Measurements from ENCODE around the gene RBM38.
"Not testable (repeated sequence)": the region's sequence is repeated elsewhere in the genome, so short reads cannot be mapped to it uniquely, and the experiment has no call there.

Gene RBM38

DNA sequence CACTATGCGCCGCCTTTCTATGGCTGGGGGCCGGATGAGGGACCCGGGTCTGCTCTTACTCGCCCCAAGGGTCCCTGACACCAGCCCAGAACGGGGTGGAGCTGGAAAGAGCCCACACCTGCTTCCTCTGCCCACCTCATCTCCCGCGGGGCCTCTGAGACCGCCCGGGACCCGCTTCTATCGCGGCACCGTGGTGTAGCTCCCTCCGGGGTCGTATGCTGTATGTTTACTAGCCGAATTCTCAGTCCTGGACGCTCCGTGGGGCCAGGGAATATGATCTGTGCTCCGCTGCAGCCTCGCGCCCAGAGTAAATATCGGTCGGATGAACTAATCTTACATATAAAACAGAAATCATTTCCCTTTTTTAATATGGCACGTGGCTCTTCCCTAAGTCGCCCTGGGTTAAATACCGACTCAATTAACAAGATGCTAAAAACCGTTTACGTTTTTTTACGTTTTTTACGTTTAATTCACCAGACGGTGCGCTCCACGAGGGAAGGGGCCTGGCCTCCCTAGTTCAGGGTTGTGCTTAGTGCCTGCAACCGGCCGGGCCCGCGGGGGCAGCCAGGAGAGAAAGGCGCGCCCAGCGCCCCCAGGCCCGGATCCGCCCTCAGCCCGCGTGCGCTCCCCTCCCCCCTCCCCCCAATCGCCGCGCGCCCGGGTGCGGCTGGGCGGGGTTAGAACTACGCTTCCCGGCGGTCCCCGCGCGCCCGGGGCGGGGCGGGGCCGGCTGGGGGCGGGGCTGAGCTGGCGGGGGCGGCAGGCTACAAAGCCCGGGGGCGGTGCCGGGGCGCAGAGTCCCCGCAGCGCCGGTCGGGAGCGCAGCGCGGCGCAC is at the start of gene RBM38:
TSS of gene RBM38 (plus strand) at position 793 of the 835 bp plus-strand sequence. CDS start 186 bp downstream, outside the sequence.
- peak in 40 of 42 donors; percentile 14 to 90 (median 80) for DNase-seq
- intact Hi-C loops (cut with DNase I) = no loop called here

DNA sequence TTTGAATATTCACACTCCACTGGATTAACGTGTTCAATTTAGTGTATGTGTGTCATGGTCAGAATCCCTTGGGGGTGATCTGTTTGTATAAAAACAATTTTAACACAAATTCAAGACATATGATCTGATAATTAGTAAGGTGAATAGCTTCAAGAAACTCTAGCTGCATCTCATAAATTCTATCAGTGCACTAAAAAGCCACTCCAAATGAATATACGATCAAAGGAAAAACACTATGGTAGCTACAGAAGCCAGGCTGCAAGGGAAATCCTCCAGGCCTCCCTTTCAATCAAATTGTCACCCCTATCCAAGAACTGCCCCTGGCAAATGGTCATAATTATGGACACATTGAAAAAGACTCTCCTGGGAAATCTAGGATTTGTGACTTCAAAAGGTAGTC is 49.5 kb upstream of the RBM38 start:
- intact Hi-C loops (cut with DNase I) = loop anchor here (10.0 kb wide), 1 partner anchor 787 kb away; no protein-coding TSS in a partner anchor

DNA sequence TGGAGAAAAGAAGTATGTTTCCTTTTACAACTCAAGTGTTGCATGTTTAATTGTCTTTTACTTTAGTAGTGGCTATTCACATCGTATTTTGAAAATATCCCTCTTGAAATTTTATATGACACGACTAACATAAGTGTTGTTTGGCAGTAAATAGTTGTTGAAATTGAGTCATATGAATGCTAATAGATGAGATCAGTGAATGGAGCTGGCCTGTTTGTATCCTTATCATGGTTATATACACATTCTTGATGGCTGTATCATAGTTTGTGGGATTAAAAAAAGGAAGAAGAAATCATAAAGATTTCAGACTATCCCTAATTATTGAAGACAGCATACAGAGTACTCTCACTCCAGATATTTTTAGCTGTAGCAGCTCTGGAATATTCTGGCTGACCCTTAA is 48.4 kb upstream of the RBM38 start:
- intact Hi-C loops (cut with DNase I) = loop anchor here (10.0 kb wide), 1 partner anchor 788 kb away; no protein-coding TSS in a partner anchor
- DNase-seq = no peak

More for the DNA sequence above, 49.5 kb upstream of the RBM38 start:
- no peak for DNase-seq

DNA sequence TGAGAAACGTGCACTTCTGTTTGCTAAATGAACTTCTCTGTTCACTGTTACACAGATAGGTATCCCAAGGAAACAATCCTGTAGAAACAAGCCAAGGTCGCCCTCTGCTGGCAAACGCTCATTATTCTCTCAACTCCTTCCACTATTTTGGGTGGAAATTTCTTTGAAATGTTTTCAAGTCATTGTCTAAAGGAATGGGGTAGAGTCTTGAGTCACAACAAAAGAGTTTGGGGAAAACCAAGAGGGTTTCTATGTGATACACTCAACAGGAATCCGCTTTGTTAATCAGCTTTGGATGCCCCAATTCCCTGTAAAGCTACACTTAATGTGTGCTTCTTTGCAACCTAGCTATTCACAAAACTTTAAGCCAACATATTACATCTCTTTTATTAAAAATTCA is 44.7 kb upstream of the RBM38 start:
- DNase-seq = peak; percentile 51 to 96 (median 89)
- intact Hi-C loops (cut with DNase I) = loop anchor here (2.0 to 10.0 kb wide), 2 partner anchors 254 to 792 kb away; no protein-coding TSS in a partner anchor

DNA sequence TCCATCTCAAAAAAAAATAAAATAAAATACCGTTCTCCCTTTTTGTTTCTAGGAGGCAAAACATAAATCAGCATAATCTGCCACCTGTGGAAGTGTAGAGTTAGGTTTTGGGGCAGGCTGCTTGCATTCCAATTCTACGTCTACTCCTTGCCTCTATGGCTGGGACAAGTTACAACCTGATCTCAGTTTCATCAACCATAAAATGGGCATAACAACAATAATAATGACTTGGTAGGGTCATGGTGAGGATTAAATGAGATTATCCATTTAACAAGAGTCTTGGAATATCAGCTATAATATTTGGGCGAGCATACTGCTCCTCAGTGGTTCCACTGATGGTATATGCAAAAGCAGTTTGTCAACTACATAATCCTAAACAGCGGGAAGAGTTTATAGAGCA is 43.8 kb upstream of the RBM38 start:
- no peak for DNase-seq
- intact Hi-C loops (cut with DNase I) = loop anchor here (2.0 to 10.0 kb wide), 2 partner anchors 255 to 793 kb away; no protein-coding TSS in a partner anchor

DNA sequence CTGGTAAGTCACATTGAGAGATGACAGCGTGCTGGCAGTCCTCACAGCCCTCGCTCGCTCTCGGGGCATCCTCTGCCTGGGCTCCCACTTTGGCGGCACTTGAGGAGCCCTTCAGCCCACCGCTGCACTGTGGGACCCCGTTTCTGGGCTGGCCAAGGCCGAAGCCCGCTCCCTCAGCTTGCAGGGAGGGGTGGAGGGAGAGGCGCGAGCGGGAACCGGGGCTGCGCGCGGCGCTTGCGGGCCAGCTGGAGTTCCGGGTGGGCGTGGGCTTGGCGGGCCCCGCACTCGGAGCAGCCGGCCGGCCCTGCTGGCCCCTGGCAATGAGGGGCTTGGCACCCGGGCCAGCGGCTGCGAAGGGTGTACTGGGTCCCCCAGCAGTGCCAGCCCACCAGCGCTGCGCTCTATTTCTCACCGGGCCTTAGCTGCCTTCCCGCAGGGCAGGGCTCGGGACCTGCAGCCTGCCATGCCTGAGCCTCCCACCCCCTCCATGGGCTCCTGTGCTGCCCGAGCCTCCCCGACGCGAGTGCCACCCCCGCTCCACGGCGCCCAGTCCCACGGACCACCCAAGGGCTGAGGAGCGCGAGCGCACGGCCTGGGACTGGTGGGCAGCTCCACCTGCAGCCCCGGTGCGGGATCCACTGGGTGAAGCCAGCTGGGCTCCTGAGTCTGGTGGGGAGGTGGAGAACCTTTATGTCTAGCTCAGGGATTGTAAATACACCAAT is 42.8 kb upstream of the RBM38 start:
- DNase-seq = not testable (repeated sequence)
- intact Hi-C loops (cut with DNase I) = loop anchor here (10.0 kb wide), 1 partner anchor 794 kb away; no protein-coding TSS in a partner anchor

DNA sequence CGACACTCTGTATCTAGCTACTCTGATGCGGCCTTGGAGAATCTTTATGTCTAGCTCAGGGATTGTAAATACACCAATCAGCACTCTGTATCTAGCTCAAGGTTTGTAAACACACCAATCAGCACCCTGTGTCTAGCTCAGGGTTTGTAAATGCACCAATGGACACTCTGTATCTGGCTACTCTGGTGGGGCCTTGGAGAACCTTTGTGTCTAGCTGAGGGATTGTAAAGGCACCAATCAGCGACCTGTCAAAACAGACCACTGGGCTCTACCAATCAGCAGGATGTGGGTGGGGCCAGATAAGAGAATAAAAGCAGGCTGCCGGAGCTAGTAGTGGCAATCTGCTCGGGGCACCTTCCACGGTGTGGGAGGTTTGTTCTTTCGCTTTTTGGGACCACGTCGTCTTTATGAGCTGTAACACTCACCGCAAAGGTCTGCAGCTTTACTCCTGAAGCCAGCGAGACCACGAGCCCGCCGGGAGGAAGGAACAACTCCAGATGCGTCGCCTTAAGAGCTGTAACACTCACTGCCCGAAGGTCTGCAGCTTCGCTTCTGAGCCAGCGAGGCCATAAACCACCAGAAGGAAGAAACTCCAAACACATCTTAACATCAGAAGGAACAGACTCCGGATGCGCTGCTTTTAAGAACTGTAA is 42.1 kb upstream of the RBM38 start:
- DNase-seq = not testable (repeated sequence)
- intact Hi-C loops (cut with DNase I) = loop anchor here (10.0 kb wide), 1 partner anchor 794 kb away; no protein-coding TSS in a partner anchor

DNA sequence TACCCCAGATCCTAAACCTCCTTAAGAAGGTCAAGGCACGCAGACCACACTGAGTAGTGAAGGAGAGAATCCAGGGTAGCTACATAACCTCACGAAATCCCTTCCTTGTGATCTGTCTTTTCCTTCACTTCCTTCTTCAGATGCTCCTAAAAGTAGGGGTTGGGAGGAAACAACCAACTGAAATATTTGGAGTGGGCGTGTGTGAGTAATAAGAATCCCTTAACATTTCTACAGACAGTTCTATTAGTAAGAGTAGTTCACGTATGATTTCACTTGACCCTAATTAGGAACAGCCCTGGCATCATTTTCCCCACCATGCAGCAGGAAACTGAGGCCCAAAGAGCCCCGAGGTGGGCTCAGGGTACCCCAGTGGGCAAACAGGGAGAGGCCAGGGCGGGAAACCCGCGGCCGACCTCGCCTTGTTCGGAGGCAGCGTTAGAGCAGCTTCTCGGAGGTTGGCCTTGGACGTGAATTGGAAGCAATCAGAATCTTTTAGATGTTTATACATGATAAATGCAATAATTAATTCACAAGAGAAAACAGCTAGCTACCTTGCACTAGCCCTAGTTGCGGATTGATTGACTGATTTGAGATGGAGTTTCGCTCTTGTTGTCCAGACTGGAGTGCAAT is 41.0 kb upstream of the RBM38 start:
- DNase-seq = peak in 2 of 42 donors; percentile 11 to 32
- intact Hi-C loops (cut with DNase I) = no loop called here

DNA sequence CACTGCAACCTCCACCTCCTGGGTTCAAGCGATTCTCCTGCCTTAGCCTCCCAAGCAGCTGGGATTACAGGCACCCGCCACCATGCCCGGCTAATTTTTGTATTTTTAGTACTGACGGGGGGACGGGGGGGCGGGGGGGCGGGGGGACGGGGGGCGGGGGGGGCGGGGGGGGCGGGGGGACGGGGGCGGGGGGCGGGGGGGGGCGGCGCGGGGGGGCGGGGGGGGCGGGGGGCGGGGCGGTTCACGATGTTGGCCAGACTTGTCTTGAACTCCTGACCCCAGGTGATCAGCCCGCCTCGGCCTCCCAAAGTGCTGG is 40.5 kb upstream of the RBM38 start:
- DNase-seq; intact Hi-C loops (cut with DNase I): not testable (repeated sequence)

DNA sequence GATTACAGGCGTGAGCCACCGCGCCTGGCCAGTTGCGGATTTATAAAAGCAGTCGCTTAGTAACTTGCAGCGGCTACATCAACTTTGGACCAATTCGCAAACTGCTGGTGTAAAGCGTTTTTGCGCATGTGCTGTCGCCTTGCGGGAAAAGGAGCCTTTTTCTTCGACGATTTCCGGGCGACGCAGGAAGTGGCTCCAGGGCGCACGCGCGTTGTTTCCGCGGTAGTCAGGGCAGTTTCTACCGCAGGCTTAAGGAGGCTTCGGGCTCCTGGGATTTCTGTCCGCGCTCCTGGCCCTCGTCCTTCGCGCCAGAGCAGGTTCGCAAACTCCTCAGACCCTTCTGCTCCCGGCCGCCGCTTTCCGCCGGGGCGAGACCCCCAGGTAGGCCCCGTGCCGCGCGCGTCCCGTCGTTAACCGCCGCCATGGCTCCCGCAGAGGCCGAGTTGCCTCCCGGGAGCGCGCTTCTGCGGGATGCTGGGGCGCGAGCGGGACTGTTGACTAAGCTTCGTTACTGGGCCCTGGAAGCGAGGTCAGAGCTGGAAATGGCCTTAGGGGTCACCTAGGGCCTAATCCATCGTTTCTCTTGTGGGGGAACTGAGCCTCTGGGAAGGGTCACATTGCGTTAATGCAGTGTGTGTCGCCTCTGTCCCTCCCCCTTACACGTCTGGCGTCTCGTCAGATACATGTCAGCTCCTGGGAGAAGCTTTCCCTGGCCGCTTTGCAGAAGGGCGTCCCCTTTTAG is 40.0 kb upstream of the RBM38 start, which contains the start of gene RAE1:
TSS of gene RAE1 (plus strand) at position 214 of the 742 bp plus-strand sequence. CDS start 2,784 bp downstream, outside the sequence.
- DNase-seq = peak; percentile 85 to 98 (median 94)
- intact Hi-C loops (cut with DNase I) = no loop called here

DNA sequence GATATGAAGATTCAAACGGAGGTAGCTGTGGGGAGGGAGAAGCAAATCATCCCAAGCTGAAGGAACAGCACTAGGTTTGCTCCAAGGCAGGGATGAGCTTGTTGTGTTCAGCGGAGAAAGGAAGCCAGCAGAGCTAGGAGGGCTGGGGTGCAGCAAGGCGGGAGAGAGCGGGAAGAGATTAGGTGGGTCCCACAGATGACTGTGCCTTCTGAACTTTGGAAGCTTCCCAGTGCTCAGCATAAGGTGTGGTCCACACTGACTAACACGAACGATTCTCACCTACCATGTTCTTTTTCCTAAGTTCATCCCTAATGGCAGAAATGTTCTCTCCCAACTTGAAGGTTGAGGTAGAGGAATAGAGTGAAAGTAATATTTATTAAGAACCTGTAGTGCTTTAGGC is 38.9 kb upstream of the RBM38 start:
- DNase-seq = no peak
- intact Hi-C loops (cut with DNase I) = no loop called here

DNA sequence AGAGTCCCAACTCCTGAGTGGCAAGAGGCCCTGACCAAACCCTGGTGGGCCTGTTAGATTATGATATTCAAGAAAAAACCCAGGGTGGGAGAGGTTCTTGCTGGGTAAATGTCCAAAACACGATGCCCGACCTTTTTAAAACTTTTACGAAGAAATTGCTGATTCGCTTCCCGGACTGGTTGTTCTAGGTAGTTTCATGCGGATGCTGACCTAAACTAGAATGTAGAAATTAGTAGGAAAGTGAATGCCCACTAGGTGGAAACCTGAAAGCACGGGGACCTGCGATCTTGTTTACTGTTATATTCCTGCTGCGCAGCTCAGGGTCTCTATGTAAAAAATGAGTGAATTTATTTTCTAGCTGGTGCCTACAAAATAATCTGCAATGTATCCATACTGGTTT is 37.8 kb upstream of the RBM38 start:
- intact Hi-C loops (cut with DNase I) = no loop called here
- DNase-seq = no peak

DNA sequence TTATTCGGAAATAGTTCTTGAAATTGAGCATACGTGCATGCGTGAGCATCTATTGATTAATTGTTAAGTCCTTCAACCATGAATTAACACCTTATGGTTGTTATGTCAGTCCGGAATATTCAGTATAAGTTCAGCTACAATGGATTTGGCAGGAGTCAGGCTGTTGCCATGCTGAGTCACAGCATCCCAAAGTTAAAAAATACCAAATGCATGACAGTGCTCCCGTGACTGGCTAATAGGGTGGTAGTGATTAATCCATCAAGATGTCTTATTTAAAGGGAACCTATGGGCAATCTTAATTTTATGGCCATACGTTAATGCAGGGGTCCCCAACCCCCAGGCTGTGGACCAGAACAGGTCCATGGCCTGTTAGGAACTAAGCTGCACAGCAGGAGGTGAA is 29.7 kb upstream of the RBM38 start:
- no peak for DNase-seq
- intact Hi-C loops (cut with DNase I) = no loop called here

DNA sequence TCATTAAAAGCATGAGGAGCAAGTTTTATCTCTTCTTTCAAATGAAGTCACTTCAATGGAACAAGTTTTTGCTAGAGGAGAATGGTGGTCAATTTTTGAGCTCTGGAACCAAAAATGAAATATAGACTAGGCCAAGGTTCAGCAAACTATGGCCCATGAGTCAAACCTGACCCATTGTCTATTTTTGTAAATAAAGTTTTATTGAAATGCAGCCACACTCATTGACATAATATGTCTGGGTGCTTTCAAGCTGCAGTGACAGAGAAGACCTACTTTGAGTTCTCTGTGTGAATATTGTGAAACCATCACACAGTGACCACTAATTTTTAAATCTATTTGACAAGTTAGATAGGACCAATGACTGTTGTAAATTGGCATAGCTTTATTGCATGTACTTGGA is 26.7 kb upstream of the RBM38 start:
- intact Hi-C loops (cut with DNase I) = no loop called here
- no peak for DNase-seq

DNA sequence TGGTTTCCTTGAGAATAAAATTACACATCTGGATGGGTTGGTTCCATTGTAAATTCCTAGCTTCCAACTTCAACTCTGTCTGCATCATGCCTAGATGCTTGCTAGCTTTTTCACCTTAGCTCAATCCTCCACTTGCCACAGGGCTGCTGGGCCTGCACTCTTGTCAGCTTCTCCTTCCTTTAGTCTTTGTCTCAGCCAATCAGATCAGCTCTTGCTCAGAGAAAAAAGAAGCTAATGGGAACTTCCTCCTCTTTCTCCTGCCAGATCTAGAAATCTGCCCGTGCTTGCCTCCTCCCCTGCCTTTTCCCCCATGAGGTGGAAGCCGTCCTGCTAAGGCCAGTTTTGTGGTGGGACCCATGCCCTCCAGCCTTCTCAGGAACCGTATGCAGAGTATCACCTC is 21.6 kb upstream of the RBM38 start:
- intact Hi-C loops (cut with DNase I) = no loop called here
- no peak for DNase-seq

DNA sequence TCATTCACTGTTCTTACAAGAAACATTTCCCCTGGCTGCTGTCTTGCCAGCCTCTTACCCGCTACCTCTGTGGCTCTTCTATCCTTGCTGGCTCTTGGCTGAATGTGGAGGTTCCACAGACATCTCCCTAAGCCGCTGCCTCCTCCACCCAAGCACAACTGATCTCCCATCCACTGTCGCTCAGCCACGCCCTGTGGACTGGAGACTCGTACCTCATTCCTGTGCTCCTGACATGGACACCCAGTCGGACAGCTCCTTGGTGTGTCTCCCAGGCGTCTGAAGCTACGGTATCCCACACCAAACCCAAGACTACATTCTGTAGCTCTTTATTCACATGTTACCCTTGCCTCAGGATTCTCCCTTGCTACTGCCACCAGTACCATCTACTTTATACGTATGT is 20.9 kb upstream of the RBM38 start:
- intact Hi-C loops (cut with DNase I) = loop anchor here (10.0 kb wide), 1 partner anchor 224 kb away; no protein-coding TSS in a partner anchor
- DNase-seq = no peak

DNA sequence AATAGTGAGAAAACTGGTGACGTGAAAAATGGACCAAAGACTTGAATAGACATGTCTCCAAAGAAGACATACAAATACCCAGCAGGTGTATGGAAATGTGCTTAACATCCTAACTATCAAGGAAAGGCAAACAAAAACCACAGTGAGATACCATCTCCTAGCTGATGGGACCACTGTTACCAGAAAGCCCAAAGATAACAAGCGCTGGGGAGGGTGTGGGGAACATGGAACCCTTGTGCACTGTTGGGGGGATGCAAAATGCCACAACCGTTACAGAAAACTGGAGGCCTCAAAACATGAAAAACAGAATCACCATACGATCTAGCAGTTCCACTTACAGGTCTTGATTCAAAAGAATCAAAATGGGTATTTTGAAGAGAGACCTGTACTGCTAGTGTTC is 19.8 kb upstream of the RBM38 start:
- intact Hi-C loops (cut with DNase I) = loop anchor here (10.0 kb wide), 1 partner anchor 223 kb away; no protein-coding TSS in a partner anchor
- no peak for DNase-seq

DNA sequence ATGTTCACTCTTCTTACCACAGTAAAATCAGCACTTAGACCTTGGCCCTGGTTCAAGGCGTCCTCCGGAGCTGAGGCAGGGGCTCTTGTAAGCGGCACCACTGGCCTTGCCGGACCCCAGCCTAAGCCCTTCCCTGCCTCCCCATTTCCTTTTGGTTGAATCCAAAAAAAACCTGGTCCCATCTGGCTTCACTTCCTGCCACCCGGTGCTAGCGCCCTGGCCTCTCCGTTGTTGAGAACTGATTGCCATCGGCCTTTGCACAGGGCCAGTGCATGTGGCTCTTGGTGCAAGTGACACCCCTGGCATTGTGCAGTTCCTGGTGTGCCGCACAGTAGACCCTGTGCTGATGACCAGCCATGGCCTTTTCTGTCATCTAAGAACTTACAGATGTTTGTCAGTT is 19.0 kb upstream of the RBM38 start:
- DNase-seq = no peak
- intact Hi-C loops (cut with DNase I) = loop anchor here (10.0 kb wide), 1 partner anchor 223 kb away; no protein-coding TSS in a partner anchor
